ENCODE results near the gene ARRDC3. TPM values are rescaled to one million over a fixed set of nuclear protein-coding genes. Genes with fewer than 3 reads are reported as not detected.

ARRDC3 gene
- total RNA-seq: 10 to 100 TPM; 30.5 to 60.7 TPM
- polyA plus RNA-seq (2013, experiment 1 of 2): 55.6 TPM
- polyA plus RNA-seq (2013, experiment 2 of 2): 57.6 TPM
- long read RNA-seq, experiment 1, full-length matches to known transcripts: 3 of 14 reads
- long read RNA-seq, experiment 1, partial matches to known transcripts: 0 of 14 reads
- long read RNA-seq, experiment 1, other reads (novel, unspliced or antisense): 11 of 14 reads
- long read RNA-seq, experiment 2, full-length matches to known transcripts: 102 of 126 reads
- long read RNA-seq, experiment 2, partial matches to known transcripts: 3 of 126 reads
- long read RNA-seq, experiment 2, other reads (novel, unspliced or antisense): 21 of 126 reads
- long read RNA-seq, experiment 3, full-length matches to known transcripts: 160 of 209 reads
- long read RNA-seq, experiment 3, partial matches to known transcripts: 5 of 209 reads
- long read RNA-seq, experiment 3, other reads (novel, unspliced or antisense): 44 of 209 reads
- long read RNA-seq, experiment 4, full-length matches to known transcripts: 1 of 3 reads
- long read RNA-seq, experiment 4, partial matches to known transcripts: 0 of 3 reads
- long read RNA-seq, experiment 4, other reads (novel, unspliced or antisense): 2 of 3 reads

GRCh38 chr5:91383027-91383955 is at the start of gene ARRDC3:
TSS of gene ARRDC3 (minus strand) at chr5:91383317. CDS start at chr5:91383092, 225 bp downstream.
- Mint-ChIP-seq H3K4me1 (peaks cover 15% of the 10 kb centered on the region), H3K27me3 (ENCODE audit: insufficient read depth) (no peaks in the 10 kb centered on the region), H3K9me3 (no peaks in the 10 kb centered on the region), H3K27ac (peak within 1 kb of the TSS; percentile 96), H3K36me3 (ENCODE audit: low read depth) (peaks cover 3% of the 10 kb centered on the region), H3K4me3 (peak within 1 kb of the TSS; percentile 82)
- peak within 1 kb of the TSS; percentile 96 for H3K27ac ChIP-seq (ENCODE audit: low read depth, low read length)
- H3K9me3 ChIP-seq (ENCODE audit: control insufficient read depth, low read length): peaks cover 2% of the 10 kb centered on the region
- 0 to 1% methylated on average over 24 to 49 of the region's 49 CpGs for WGBS, 2 experiments (ENCODE audit: insufficient coverage in 1 of 2, insufficient read length in 1 of 2)
- no peak for TF ChIP-seq CTCF (conservative IDR thresholded peaks at IDR 0.05)
- H3K4me1 ChIP-seq (ENCODE audit: control insufficient read depth, insufficient read depth, low read length): no peaks in the 10 kb centered on the region
- H3K9ac ChIP-seq (ENCODE audit: extremely low read depth, low read length, poor library complexity, severe bottlenecking): peak within 1 kb of the TSS; percentile 99
- DNase-seq: peak; percentile 98
- H3K4me3 ChIP-seq (ENCODE audit: low read length): peak within 1 kb of the TSS; percentile 95
- H3K36me3 ChIP-seq (ENCODE audit: control insufficient read depth, insufficient read depth, low read length): peaks cover 7% of the 10 kb centered on the region
- H3K27me3 ChIP-seq (ENCODE audit: control insufficient read depth, insufficient read depth, low read length, poor library complexity, severe bottlenecking): no peaks in the 10 kb centered on the region

GRCh38 chr5:91430949-91431348 is 47.8 kb upstream of the ARRDC3 start:
- Histone ChIP-seq H3K27me3 (ENCODE audit: control insufficient read depth, insufficient read depth, low read length, poor library complexity, severe bottlenecking) (no peaks in the 10 kb centered on the region), H3K36me3 (ENCODE audit: control insufficient read depth, insufficient read depth, low read length) (no peaks in the 10 kb centered on the region), H3K4me3 (ENCODE audit: low read length) (no peak overlapping the region), H3K4me1 (ENCODE audit: control insufficient read depth, insufficient read depth, low read length) (peaks cover 6% of the 10 kb centered on the region), H3K9me3 (ENCODE audit: control insufficient read depth, low read length) (no peaks in the 10 kb centered on the region), H3K27ac (ENCODE audit: low read depth, low read length) (no peak overlapping the region), H3K9ac (ENCODE audit: extremely low read depth, low read length, poor library complexity, severe bottlenecking) (no peak overlapping the region)
- peaks cover 2% of the 10 kb centered on the region for H3K36me3 Mint-ChIP-seq (ENCODE audit: low read depth)
- H3K27ac Mint-ChIP-seq: no peak overlapping the region
- no peak for DNase-seq
- no peaks in the 10 kb centered on the region for H3K27me3 Mint-ChIP-seq (ENCODE audit: insufficient read depth)
- peaks cover 7% of the 10 kb centered on the region for H3K4me1 Mint-ChIP-seq
- H3K9me3 Mint-ChIP-seq: peaks cover 5% of the 10 kb centered on the region
- TF ChIP-seq CTCF (conservative IDR thresholded peaks at IDR 0.05): no peak
- no peak overlapping the region for H3K4me3 Mint-ChIP-seq

- H3K27ac Mint-ChIP-seq: no peak overlapping the region
Measured at GRCh38 chr5:91424638-91425436, 41.7 kb upstream of the ARRDC3 start.

More at GRCh38 chr5:91424638-91425436, 41.7 kb upstream of the ARRDC3 start:
- no peaks in the 10 kb centered on the region for H3K36me3 ChIP-seq (ENCODE audit: control insufficient read depth, insufficient read depth, low read length)
- no peaks in the 10 kb centered on the region for H3K9me3 ChIP-seq (ENCODE audit: control insufficient read depth, low read length)
- no peaks in the 10 kb centered on the region for H3K4me1 ChIP-seq (ENCODE audit: control insufficient read depth, insufficient read depth, low read length)
- Mint-ChIP-seq H3K27me3 (ENCODE audit: insufficient read depth) (no peaks in the 10 kb centered on the region), H3K36me3 (ENCODE audit: low read depth) (peaks cover 2% of the 10 kb centered on the region), H3K4me1 (peaks cover 13% of the 10 kb centered on the region), H3K9me3 (peaks cover 5% of the 10 kb centered on the region), H3K4me3 (no peak overlapping the region)
- no peak overlapping the region for H3K9ac ChIP-seq (ENCODE audit: extremely low read depth, low read length, poor library complexity, severe bottlenecking)
- DNase-seq: peak; percentile 73
- 85 to 94% methylated on average over 2 of the region's 2 CpGs for WGBS, 2 experiments (ENCODE audit: insufficient coverage in 1 of 2, insufficient read length in 1 of 2)
- H3K4me3 ChIP-seq (ENCODE audit: low read length): no peak overlapping the region
- no peaks in the 10 kb centered on the region for H3K27me3 ChIP-seq (ENCODE audit: control insufficient read depth, insufficient read depth, low read length, poor library complexity, severe bottlenecking)
- H3K27ac ChIP-seq (ENCODE audit: low read depth, low read length): no peak overlapping the region
- no peak for TF ChIP-seq CTCF (conservative IDR thresholded peaks at IDR 0.05)

Data from endodermal cell (in vitro differentiated cells).